Measurements from ENCODE around the gene NCOR1. TPM values are rescaled to one million over a fixed set of nuclear protein-coding genes. Genes with fewer than 3 reads are reported as not detected.
A peak's percentile ranks its signal among the peaks of the same experiment; 100 is the strongest.

The NCOR1 gene
- total and polyA plus RNA-seq, 2 of the 13 experiments (the other 11 are each of a cell fraction or from before 2014, with no cell fraction given), result 57.0 to 71.7 TPM

DNA sequence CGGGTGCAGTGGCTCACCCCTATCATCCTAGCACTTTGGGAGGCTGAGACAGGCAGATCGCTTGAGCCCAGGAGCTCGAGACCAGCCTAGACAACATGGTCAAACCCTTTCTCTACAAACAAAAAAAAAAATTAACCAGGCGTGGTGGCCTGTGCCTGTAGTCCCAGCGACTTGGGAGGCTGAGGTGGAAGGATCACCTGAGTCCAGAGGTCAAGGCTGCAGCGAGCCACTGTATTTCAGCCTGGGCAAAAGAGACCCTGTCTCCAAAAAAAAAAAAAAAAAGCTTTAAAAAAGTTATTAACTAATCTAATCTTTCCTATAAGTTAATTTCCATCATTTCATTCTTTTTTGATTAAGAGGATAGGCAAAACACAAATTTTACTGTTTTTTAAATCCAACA, 2.5 kb downstream of the NCOR1 start (continued):
- TF ChIP-seq, protein P1, sequence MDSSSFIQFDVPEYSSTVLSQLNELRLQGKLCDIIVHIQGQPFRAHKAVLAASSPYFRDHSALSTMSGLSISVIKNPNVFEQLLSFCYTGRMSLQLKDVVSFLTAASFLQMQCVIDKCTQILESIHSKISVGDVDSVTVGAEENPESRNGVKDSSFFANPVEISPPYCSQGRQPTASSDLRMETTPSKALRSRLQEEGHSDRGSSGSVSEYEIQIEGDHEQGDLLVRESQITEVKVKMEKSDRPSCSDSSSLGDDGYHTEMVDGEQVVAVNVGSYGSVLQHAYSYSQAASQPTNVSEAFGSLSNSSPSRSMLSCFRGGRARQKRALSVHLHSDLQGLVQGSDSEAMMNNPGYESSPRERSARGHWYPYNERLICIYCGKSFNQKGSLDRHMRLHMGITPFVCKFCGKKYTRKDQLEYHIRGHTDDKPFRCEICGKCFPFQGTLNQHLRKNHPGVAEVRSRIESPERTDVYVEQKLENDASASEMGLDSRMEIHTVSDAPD (CRISPR knock-in tag; IDR thresholded peaks at IDR 0.05), result no peak
- TF ChIP-seq, protein P2, sequence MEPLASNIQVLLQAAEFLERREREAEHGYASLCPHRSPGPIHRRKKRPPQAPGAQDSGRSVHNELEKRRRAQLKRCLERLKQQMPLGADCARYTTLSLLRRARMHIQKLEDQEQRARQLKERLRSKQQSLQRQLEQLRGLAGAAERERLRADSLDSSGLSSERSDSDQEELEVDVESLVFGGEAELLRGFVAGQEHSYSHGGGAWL (CRISPR knock-in tag; IDR thresholded peaks at IDR 0.05), result no peak
- TF ChIP-seq ZNF746 (CRISPR knock-in tag; IDR thresholded peaks at IDR 0.05) (no peak), ARNT2 (CRISPR knock-in tag; IDR thresholded peaks at IDR 0.05; ENCODE audit: low read depth) (no peak), ZNF263 (CRISPR knock-in tag; IDR thresholded peaks at IDR 0.05) (no peak), ZNF780A (CRISPR knock-in tag; IDR thresholded peaks at IDR 0.05) (no peak), NR2F6 (IDR thresholded peaks at IDR 0.05) (peak; percentile 42), NR2F6 (CRISPR knock-in tag; IDR thresholded peaks at IDR 0.05) (0 out of 2 replicates have a peak, but pooled peaks have one; percentile 15), TBL1XR1 (IDR thresholded peaks at IDR 0.05; ENCODE audit: borderline replicate concordance, low read length, partially characterized antibody) (no peak)
- TF ChIP-seq, protein P3, sequence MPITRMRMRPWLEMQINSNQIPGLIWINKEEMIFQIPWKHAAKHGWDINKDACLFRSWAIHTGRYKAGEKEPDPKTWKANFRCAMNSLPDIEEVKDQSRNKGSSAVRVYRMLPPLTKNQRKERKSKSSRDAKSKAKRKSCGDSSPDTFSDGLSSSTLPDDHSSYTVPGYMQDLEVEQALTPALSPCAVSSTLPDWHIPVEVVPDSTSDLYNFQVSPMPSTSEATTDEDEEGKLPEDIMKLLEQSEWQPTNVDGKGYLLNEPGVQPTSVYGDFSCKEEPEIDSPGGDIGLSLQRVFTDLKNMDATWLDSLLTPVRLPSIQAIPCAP (CRISPR knock-in tag; IDR thresholded peaks at IDR 0.05; ENCODE audit: low read depth), result no peak
- TF ChIP-seq, protein P4, sequence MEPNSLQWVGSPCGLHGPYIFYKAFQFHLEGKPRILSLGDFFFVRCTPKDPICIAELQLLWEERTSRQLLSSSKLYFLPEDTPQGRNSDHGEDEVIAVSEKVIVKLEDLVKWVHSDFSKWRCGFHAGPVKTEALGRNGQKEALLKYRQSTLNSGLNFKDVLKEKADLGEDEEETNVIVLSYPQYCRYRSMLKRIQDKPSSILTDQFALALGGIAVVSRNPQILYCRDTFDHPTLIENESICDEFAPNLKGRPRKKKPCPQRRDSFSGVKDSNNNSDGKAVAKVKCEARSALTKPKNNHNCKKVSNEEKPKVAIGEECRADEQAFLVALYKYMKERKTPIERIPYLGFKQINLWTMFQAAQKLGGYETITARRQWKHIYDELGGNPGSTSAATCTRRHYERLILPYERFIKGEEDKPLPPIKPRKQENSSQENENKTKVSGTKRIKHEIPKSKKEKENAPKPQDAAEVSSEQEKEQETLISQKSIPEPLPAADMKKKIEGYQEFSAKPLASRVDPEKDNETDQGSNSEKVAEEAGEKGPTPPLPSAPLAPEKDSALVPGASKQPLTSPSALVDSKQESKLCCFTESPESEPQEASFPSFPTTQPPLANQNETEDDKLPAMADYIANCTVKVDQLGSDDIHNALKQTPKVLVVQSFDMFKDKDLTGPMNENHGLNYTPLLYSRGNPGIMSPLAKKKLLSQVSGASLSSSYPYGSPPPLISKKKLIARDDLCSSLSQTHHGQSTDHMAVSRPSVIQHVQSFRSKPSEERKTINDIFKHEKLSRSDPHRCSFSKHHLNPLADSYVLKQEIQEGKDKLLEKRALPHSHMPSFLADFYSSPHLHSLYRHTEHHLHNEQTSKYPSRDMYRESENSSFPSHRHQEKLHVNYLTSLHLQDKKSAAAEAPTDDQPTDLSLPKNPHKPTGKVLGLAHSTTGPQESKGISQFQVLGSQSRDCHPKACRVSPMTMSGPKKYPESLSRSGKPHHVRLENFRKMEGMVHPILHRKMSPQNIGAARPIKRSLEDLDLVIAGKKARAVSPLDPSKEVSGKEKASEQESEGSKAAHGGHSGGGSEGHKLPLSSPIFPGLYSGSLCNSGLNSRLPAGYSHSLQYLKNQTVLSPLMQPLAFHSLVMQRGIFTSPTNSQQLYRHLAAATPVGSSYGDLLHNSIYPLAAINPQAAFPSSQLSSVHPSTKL (CRISPR knock-in tag; IDR thresholded peaks at IDR 0.05), result 0 out of 2 replicates have a peak, but pooled peaks have one; percentile 21
- TF ChIP-seq, protein P5, sequence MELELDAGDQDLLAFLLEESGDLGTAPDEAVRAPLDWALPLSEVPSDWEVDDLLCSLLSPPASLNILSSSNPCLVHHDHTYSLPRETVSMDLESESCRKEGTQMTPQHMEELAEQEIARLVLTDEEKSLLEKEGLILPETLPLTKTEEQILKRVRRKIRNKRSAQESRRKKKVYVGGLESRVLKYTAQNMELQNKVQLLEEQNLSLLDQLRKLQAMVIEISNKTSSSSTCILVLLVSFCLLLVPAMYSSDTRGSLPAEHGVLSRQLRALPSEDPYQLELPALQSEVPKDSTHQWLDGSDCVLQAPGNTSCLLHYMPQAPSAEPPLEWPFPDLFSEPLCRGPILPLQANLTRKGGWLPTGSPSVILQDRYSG (CRISPR knock-in tag; IDR thresholded peaks at IDR 0.05), result no peak
- TF ChIP-seq, protein P6, sequence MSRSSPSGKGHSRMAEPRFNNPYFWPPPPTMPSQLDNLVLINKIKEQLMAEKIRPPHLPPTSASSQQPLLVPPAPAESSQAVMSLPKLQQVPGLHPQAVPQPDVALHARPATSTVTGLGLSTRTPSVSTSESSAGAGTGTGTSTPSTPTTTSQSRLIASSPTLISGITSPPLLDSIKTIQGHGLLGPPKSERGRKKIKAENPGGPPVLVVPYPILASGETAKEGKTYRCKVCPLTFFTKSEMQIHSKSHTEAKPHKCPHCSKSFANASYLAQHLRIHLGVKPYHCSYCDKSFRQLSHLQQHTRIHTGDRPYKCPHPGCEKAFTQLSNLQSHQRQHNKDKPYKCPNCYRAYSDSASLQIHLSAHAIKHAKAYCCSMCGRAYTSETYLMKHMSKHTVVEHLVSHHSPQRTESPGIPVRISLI (CRISPR knock-in tag; IDR thresholded peaks at IDR 0.05; ENCODE audit: borderline replicate concordance), result peak; percentile 57; the same call in 1 of the 2 replicates
- TF ChIP-seq, protein P7, sequence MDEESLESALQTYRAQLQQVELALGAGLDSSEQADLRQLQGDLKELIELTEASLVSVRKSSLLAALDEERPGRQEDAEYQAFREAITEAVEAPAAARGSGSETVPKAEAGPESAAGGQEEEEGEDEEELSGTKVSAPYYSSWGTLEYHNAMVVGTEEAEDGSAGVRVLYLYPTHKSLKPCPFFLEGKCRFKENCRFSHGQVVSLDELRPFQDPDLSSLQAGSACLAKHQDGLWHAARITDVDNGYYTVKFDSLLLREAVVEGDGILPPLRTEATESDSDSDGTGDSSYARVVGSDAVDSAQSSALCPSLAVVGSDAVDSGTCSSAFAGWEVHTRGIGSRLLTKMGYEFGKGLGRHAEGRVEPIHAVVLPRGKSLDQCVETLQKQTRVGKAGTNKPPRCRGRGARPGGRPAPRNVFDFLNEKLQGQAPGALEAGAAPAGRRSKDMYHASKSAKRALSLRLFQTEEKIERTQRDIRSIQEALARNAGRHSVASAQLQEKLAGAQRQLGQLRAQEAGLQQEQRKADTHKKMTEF (CRISPR knock-in tag; IDR thresholded peaks at IDR 0.05), result peak; percentile 39; the same call in 1 of the 2 replicates
